Measurements from ENCODE around the gene RPS4Y1. TPM values are rescaled to one million over a fixed set of nuclear protein-coding genes. Genes with fewer than 3 reads are reported as not detected.
"Not testable (repeated sequence)": the region's sequence is repeated elsewhere in the genome, so short reads cannot be mapped to it uniquely, and the experiment has no call there.

The RPS4Y1 gene
- total RNA-seq (2014; rRNA removed; shearing (Covaris generic)), result not detected in 2 replicates

DNA sequence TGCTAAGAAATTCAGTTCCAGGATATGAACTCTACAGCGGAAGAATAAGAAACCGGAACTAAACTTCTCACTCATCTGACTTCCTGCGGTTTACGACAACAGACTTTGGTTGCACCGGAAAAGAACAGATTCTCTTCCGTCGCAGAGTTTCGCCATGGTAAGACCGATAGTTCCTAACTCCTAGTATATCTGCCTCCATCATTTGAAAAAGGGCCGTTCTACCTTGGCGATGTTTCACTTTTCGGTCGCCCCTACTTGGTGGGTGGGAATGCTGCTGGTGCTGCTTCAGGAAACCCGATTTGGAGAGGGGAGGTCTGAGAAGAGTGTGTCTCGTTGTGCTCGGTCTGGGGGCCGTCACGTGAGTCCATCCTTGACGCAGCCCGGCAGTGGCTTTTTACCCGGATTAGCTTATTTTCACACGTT lies at the start of gene RPS4Y1:
TSS of gene RPS4Y1 (plus strand) at position 132 of the 423 bp plus-strand sequence. CDS start at position 155, 23 bp downstream.
- no peak for DNase-seq
- Histone ChIP-seq H3K36me3 (replicated peaks; ENCODE audit: control insufficient read depth, insufficient read depth, low read length) (no peaks in the 10 kb centered on the region), H3K4me3 (ENCODE audit: insufficient read depth, low read depth, low read length) (no peak within 1 kb of the TSS), H3K27me3 (ENCODE audit: control insufficient read depth, insufficient read depth, low read length) (no peaks in the 10 kb centered on the region)

DNA sequence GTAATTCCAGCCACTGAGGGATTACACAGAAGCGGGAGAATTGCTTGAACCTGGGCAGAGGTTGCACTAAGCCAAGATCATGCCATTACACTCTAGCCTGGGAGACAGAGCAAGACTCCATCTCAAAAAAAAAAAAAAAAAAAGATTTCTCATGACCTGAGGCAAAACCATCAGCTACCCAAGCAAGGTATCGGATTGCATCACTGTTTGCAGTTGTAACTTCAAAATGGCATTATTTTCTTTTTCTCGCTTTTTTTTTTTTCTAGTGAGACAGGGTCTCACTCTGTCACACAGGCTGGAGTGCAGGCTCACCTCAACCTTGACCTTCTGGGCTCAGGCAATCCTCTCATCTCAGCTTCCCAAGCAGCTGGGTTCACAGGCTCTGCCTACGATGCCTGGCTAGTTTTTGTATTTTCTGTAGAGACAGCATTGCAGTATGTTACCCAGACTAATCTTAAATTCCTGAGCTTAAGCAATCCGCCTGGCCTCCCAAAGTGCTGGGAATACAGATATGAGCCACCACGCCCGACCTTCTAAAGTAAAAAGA lies 44.4 kb upstream of the RPS4Y1 start:
- Histone ChIP-seq H3K27me3 (ENCODE audit: control insufficient read depth, insufficient read depth, low read length) (no peaks in the 10 kb centered on the region), H3K4me3 (ENCODE audit: insufficient read depth, low read depth, low read length) (no peak overlapping the region), H3K36me3 (replicated peaks; ENCODE audit: control insufficient read depth, insufficient read depth, low read length) (no peaks in the 10 kb centered on the region)
- no peak for DNase-seq

DNA sequence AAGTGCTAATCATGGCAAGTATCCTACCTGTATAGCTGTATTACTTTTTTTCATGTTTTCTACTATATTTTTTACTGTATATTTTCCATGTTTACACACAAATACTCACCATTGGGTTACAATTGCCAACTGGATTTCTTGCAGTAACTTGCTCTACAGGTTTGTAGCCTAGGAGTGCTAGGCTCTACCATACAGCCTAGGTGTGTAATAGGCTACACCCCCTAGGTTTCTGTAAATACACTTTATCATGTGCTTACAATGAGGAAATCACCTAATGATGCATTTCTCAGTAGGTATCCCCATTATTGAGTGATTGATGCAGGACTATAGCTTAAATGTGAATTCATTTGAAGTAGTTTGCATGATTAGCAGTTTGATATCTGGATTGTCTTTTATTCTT lies 43.4 kb upstream of the RPS4Y1 start:
- no peaks in the 10 kb centered on the region for H3K36me3 ChIP-seq (replicated peaks; ENCODE audit: control insufficient read depth, insufficient read depth, low read length)
- DNase-seq, result no peak
- H3K4me3 ChIP-seq (ENCODE audit: insufficient read depth, low read depth, low read length), result no peak overlapping the region
- H3K27me3 ChIP-seq (ENCODE audit: control insufficient read depth, insufficient read depth, low read length), result no peaks in the 10 kb centered on the region

DNA sequence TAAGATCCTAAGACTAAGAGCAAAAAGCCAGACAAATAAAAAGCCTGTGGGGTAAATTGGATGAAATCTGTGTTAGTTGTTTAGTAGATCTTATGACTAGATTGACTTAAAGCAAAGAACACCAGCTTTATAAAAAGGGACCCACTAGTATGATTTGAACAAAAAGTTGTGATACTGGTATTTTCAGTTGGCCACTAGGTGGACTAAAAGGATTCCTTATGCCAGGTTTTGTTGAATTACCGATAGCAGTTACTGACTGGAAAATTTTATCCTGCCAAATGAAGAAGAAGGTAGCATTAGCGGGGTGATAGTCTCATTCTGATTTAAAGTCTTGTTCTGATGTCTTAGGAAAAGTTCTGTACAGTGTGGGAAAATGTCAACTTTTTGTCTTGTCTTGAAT lies 41.2 kb upstream of the RPS4Y1 start:
- Histone ChIP-seq H3K27me3 (ENCODE audit: control insufficient read depth, insufficient read depth, low read length) (no peaks in the 10 kb centered on the region), H3K36me3 (replicated peaks; ENCODE audit: control insufficient read depth, insufficient read depth, low read length) (no peaks in the 10 kb centered on the region), H3K4me3 (ENCODE audit: insufficient read depth, low read depth, low read length) (no peak overlapping the region)
- DNase-seq, result no peak

DNA sequence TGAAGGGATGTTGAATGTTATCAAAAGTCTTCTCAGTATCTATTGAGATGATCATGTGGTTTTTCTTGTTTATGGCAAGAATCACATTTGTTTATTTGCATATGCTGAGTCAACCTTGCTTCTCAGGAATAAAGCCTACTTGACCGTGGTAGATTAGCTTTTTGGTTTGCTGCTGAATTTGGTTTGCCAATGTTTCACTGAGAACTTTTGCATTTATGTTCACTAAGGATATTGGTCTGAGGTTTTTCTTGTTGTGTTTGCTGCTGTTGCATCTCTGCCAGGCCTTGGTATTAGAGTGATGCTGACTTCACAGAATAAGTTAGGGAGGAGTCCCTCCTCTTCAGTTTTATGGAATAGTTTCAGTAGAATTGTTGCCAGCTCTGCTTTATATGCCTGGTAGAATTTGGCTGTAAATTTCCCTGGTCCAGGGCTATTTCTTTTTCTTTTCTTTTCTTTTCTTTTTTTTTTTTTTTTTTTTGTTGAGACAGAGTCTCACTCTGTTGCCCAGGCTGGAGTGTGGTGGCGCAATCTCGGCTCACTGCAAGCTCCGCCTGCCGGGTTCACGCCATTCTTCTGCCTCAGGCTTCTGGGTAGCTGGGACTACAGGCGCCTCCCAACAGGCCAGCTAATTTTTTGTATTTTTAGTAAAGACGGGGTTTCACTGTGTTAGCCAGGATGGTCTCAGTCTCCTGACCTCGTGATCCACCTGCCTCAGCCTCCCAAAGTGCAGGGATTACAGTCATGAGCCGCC lies 24.1 kb upstream of the RPS4Y1 start:
- not testable (repeated sequence) for H3K27me3 ChIP-seq (ENCODE audit: control insufficient read depth, insufficient read depth, low read length); DNase-seq; H3K4me3 ChIP-seq (ENCODE audit: insufficient read depth, low read depth, low read length); H3K36me3 ChIP-seq (replicated peaks; ENCODE audit: control insufficient read depth, insufficient read depth, low read length)

DNA sequence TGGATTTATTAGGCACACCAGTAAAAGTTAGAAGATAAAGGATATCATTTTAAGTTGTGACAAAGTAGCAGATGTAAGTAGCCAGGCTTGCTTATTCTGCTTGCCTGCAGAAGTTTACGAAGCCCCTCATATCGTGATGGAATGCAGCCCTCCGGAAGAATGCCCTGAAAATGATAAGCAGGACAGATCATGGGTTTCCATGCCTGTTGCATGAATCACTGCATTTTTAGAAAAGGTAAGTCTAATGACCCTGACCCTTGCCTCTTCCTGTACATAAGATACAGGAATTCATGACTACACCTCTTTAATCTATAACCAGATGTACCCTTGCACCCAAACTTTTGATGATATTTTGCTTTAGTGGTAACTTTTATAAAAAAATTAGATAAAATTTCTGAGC lies 16.9 kb upstream of the RPS4Y1 start:
- H3K36me3 ChIP-seq (replicated peaks; ENCODE audit: control insufficient read depth, insufficient read depth, low read length), result no peaks in the 10 kb centered on the region
- no peaks in the 10 kb centered on the region for H3K27me3 ChIP-seq (ENCODE audit: control insufficient read depth, insufficient read depth, low read length)
- no peak for DNase-seq
- H3K4me3 ChIP-seq (ENCODE audit: insufficient read depth, low read depth, low read length), result no peak overlapping the region

DNA sequence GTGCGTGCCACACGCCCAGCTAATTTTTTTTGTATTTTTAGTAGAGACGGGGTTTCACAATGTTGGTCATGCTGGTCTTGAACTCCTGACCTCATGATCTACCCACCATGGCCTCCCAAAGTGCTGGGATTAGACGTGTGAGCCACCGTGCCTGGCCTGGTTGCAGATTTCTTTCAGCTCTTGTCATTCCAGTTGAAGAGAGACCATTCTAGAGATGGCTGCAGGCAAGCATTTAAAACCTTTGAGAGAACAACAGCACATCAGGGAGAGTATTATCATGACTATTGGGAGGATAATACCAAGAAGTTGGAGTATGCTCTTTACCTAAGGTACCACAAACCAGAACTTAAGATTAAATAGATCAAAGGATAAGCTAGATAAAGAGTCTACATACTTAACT lies 12.9 kb upstream of the RPS4Y1 start:
- no peak for DNase-seq
- Histone ChIP-seq H3K36me3 (replicated peaks; ENCODE audit: control insufficient read depth, insufficient read depth, low read length) (no peaks in the 10 kb centered on the region), H3K4me3 (ENCODE audit: insufficient read depth, low read depth, low read length) (no peak overlapping the region), H3K27me3 (ENCODE audit: control insufficient read depth, insufficient read depth, low read length) (no peaks in the 10 kb centered on the region)

DNA sequence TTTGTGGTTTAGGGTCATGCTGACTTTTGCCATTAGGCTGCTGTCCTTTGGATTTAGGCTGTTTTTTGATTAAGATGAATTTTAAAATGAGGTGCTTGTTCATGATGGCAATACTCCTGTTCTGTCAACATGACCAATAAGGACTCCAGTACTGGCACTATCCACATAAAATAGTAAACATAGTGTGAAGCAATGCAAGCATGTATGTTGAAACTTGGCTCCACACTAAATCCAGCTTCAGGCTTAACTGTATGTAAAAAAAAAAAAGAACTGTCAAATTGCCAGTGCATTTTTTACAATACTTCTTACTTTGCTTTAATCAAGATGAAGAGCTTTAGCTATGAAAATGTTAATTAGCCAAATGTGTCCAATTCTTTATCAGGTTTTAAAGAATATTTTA lies 6.2 kb upstream of the RPS4Y1 start:
- Histone ChIP-seq H3K4me3 (ENCODE audit: insufficient read depth, low read depth, low read length) (no peak overlapping the region), H3K36me3 (replicated peaks; ENCODE audit: control insufficient read depth, insufficient read depth, low read length) (no peaks in the 10 kb centered on the region), H3K27me3 (ENCODE audit: control insufficient read depth, insufficient read depth, low read length) (no peaks in the 10 kb centered on the region)
- DNase-seq, result no peak

DNA sequence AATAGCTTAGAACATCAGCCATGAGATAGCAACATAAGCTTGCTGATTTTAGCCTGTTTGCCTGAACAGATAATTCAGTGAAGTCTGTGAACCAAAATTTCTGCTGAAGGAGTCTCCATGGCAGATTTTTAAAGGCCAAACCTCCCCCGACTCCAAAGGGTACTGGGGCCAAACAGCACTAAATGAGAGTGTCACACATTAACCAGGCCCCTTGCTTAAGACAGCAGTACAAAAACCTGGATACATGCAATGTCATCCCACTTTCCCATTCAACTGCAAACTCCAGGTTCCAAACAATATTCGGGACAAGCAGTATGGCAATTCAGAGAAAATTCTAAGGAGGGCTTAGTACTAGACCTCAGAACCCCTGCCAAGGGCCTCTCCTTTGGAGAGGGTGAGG lies 4.3 kb upstream of the RPS4Y1 start:
- Histone ChIP-seq H3K27me3 (ENCODE audit: control insufficient read depth, insufficient read depth, low read length) (no peaks in the 10 kb centered on the region), H3K4me3 (ENCODE audit: insufficient read depth, low read depth, low read length) (no peak overlapping the region), H3K36me3 (replicated peaks; ENCODE audit: control insufficient read depth, insufficient read depth, low read length) (no peaks in the 10 kb centered on the region)
- DNase-seq, result no peak

DNA sequence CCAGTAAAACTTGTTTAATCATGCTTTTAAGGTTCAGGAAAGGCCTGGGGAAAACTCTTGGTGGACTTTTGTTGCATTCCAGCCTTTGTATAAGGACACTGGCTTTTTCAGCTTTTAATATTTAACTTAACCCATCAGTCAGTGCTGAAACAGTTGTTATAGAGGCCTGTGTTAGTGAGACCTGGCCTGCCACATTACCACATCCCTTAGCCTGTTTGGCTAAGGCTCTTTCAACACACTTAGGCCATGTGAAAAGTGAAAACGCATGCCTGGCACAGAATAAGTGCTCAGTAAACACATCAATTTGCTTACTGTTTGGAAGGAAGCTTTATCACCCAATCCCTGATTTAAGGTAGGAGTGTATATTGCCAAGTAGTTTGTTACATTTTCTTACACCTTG lies 3.5 kb upstream of the RPS4Y1 start:
- no peaks in the 10 kb centered on the region for H3K36me3 ChIP-seq (replicated peaks; ENCODE audit: control insufficient read depth, insufficient read depth, low read length)
- DNase-seq, result no peak
- no peaks in the 10 kb centered on the region for H3K27me3 ChIP-seq (ENCODE audit: control insufficient read depth, insufficient read depth, low read length)
- H3K4me3 ChIP-seq (ENCODE audit: insufficient read depth, low read depth, low read length), result no peak overlapping the region

DNA sequence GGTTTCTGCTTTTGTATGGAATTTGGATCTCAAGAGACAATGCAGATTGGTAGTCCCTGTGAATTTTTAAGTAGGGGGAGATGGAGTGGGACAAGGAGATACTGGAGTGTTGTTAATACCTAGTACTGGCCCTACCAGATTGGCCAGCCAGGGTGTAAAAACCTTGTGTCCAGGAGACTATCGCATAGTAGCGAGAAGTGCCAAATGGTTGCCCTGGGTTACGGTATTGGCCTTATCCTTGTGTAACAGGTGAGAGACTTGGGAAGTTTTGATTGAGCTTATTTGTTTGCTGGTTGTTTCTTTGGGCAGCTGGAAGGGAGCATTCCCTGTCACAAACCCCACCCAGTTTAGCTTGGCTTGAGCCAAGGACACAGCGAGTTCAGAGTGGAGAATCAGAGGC lies 5.4 kb downstream of the RPS4Y1 start:
- Histone ChIP-seq H3K27me3 (ENCODE audit: control insufficient read depth, insufficient read depth, low read length) (no peaks in the 10 kb centered on the region), H3K4me3 (ENCODE audit: insufficient read depth, low read depth, low read length) (no peak overlapping the region), H3K36me3 (replicated peaks; ENCODE audit: control insufficient read depth, insufficient read depth, low read length) (no peaks in the 10 kb centered on the region)
- DNase-seq, result no peak

DNA sequence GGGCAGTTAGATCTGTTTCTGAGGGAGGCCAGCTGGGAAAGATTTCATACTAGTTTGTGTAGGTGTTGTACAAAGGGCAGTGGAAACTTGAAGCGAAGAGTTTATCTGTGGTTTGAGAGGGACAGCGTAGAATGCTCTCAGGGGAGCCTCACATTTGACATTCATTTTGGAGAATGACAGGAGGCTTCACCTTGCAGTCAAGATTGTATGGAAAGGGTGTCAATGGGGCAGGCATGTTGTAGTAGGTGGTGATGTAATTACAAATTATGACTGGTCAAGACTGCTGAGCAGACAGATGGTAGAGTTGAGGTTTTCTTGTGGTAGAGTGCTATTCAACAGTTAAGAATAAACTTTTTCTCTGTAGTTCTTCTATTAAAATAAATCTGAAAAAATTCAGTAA lies 7.0 kb downstream of the RPS4Y1 start:
- Histone ChIP-seq H3K27me3 (ENCODE audit: control insufficient read depth, insufficient read depth, low read length) (no peaks in the 10 kb centered on the region), H3K4me3 (ENCODE audit: insufficient read depth, low read depth, low read length) (no peak overlapping the region), H3K36me3 (replicated peaks; ENCODE audit: control insufficient read depth, insufficient read depth, low read length) (no peaks in the 10 kb centered on the region)
- DNase-seq, result no peak

DNA sequence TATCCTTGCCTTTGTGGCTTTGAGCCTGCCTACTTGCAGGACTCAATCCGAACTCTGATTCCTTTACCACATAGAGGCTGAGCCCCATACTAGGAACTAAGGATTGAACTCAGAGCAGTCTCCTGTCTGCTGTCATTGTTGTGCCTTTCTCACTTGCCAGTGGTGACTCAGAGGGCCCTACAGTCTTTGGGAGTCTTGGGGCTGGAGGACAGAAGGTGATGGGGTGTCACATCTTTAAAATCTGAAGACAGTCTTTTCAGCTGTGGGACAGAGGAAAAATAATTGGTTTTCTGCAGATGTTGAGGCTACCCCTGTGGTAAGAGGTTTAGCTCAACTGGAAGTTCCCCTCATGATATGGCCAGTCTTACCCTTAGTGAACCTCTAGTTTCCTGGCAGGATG lies 8.0 kb downstream of the RPS4Y1 start:
- H3K4me3 ChIP-seq (ENCODE audit: insufficient read depth, low read depth, low read length), result no peak overlapping the region
- no peaks in the 10 kb centered on the region for H3K27me3 ChIP-seq (ENCODE audit: control insufficient read depth, insufficient read depth, low read length)
- DNase-seq, result no peak
- H3K36me3 ChIP-seq (replicated peaks; ENCODE audit: control insufficient read depth, insufficient read depth, low read length), result no peaks in the 10 kb centered on the region

DNA sequence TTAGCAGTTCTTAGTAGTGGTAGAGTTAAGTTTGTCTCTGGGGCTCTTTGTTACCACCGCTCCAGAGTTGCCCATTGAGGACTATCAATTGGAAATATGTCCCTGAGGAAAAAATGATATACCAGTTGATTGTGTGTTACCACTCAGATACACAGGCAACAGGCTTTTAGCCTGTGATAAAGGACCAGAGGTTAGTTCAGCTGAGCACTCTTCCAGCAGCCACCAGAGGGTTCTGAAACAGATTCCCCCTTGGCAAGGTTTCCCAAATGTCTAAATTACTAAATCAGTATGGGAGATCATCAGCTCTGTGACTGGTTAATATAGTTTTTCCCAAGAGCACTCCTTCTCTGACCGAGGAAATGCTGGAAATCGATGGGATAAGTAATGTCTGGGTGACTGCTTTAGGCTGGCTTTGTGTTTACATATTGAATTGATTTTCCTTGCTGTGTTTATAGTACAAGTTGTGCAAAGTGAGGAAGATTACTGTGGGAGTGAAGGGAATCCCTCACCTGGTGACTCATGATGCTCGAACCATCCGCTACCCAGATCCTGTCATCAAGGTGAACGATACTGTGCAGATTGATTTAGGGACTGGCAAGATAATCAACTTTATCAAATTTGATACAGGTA lies 12.9 kb downstream of the RPS4Y1 start:
- no peak for DNase-seq
- no peak overlapping the region for H3K4me3 ChIP-seq (ENCODE audit: insufficient read depth, low read depth, low read length)
- no peaks in the 10 kb centered on the region for H3K36me3 ChIP-seq (replicated peaks; ENCODE audit: control insufficient read depth, insufficient read depth, low read length)
- H3K27me3 ChIP-seq (ENCODE audit: control insufficient read depth, insufficient read depth, low read length), result no peaks in the 10 kb centered on the region

DNA sequence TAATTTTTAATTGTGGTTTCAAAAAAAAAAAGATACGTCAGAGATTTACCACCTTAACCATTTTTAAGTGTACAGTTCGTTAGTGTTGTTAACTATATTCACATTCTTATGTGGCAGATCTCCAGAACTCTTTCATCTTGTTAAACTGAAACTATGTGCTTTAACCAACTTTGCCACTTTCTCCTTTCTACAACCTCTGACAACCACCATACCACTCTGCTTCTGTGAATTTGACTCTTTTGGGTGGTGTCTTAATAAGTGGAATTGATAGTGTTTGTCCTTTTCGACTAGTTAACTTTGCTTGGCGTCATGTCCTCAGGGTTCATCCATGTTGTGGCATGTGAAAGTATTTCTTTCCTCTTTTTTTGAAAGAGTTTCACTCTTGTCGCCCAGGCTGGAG lies 15.7 kb downstream of the RPS4Y1 start:
- no peak overlapping the region for H3K4me3 ChIP-seq (ENCODE audit: insufficient read depth, low read depth, low read length)
- H3K36me3 ChIP-seq (replicated peaks; ENCODE audit: control insufficient read depth, insufficient read depth, low read length), result no peaks in the 10 kb centered on the region
- DNase-seq, result no peak
- no peaks in the 10 kb centered on the region for H3K27me3 ChIP-seq (ENCODE audit: control insufficient read depth, insufficient read depth, low read length)

All from H7 (cell line).